Spinal cord (tissue), 10 donors: ENCODE results near the gene PADI2. TPM values are rescaled to one million over a fixed set of nuclear protein-coding genes. Genes with fewer than 3 reads are reported as not detected.

Experiments
- DNase-seq, 6 donors: peaks; one replicate each; pipeline versions ENCODE4 v3.0.0 to v3.0.0-alpha.2; 2013 to 2015; ENCODE audit warnings: low spot score in 6 of 6, low read depth in 4 of 6
- H3K27ac ChIP-seq: one replicate; pipeline ENCODE4 v1.5.1; 2013; ENCODE audit warnings: low read depth, low read length, control low read depth
- H3K27me3 ChIP-seq: one replicate; pipeline ENCODE4 v1.6.1; 2013; ENCODE audit warnings: low read length; ENCODE audit not compliant: control insufficient read depth, insufficient read depth
- H3K36me3 ChIP-seq: one replicate; pipeline ENCODE4 v1.6.1; 2013; ENCODE audit warnings: low read length; ENCODE audit not compliant: control insufficient read depth, insufficient read depth
- H3K4me1 ChIP-seq: one replicate; pipeline ENCODE4 v1.6.1; 2013; ENCODE audit warnings: low read length; ENCODE audit not compliant: control insufficient read depth, insufficient read depth
- H3K4me3 ChIP-seq: one replicate; pipeline ENCODE4 v1.5.1; 2013; ENCODE audit warnings: low read depth, low read length, control low read depth
- H3K9me3 ChIP-seq: one replicate; pipeline ENCODE4 v1.6.1; 2013; ENCODE audit warnings: low read length; ENCODE audit not compliant: control insufficient read depth, insufficient read depth
- WGBS: methylation state at CpG from one replicate; pipeline ENCODE4 v1.1.5; 2013; ENCODE audit warnings: missing lambda C conversion rate; ENCODE audit not compliant: insufficient coverage; 5-methylcytosine and 5-hydroxymethylcytosine counted together
- polyA plus RNA-seq, 2 donors: library from polyadenylated mRNA; unstranded; fragments of 120-200 nt; gene quantifications; one replicate each; pipeline ENCODE4 v1.2.1, GENCODE V29; 2013; ENCODE audit not compliant: insufficient read length in 2 of 2
- total RNA-seq, 2 donors: library from RNA; depleted of rRNA in 1 of 2; stranded (reverse); fragments of 120-200 nt in 1 of 2; fragments of >200 nt in 1 of 2; gene quantifications; one replicate each; pipeline versions ENCODE4 v1.2.3 to v1.2.4, GENCODE V29; 2013 to 2014
- donor health status: healthy.

Gene PADI2
- total and polyA plus RNA-seq, 4 donors, result 8.7 to 32.6 (median 27.0) TPM

- no peak for DNase-seq
- Histone ChIP-seq H3K36me3 (peaks cover 31% of the 10 kb centered on the region), H3K27me3 (no peaks in the 10 kb centered on the region), H3K9me3 (no peaks in the 10 kb centered on the region), H3K4me3 (no peak overlapping the region), H3K4me1 (peaks cover 4% of the 10 kb centered on the region), H3K27ac (no peak overlapping the region)
- WGBS, result 78% methylated on average over 2 of the region's 5 CpGs
Measured at GRCh38 chr1:17043676-17044075, 75.6 kb downstream of the PADI2 start.

GRCh38 chr1:17040135-17040534 is 79.1 kb downstream of the PADI2 start:
- Histone ChIP-seq H3K4me1 (peaks cover 1% of the 10 kb centered on the region), H3K4me3 (no peak overlapping the region), H3K27me3 (no peaks in the 10 kb centered on the region), H3K9me3 (no peaks in the 10 kb centered on the region), H3K36me3 (peaks cover 36% of the 10 kb centered on the region), H3K27ac (no peak overlapping the region)
- WGBS, result no CpG with 5 or more reads among the region's 1 CpG
- no peak for DNase-seq

DNA sequence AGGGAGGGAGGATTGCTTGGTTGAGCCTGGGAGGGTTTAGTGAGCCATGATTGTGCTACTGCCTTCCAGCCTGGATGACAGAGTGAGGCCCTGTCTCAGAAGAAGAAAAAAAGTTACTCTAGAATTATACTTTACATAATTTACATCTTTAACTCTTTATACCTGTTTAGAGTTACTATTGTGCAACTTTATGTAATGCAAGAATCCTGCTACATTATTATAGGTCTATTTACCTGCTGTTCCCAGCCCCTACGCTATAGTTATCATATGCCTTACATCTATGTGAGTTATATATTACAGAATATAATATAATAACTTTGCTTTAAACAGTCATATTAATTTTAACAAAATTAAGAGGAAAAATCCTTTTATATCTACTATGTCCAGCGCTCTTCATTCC is 79.7 kb downstream of the PADI2 start:
- Histone ChIP-seq H3K4me3 (no peak overlapping the region), H3K27me3 (no peaks in the 10 kb centered on the region), H3K27ac (no peak overlapping the region), H3K9me3 (no peaks in the 10 kb centered on the region), H3K36me3 (peaks cover 34% of the 10 kb centered on the region), H3K4me1 (no peaks in the 10 kb centered on the region)
- DNase-seq, result no peak
- no CpG with 5 or more reads among the region's 2 CpGs for WGBS

- Histone ChIP-seq H3K36me3 (peaks cover 47% of the 10 kb centered on the region), H3K4me1 (no peaks in the 10 kb centered on the region), H3K27ac (no peak overlapping the region), H3K9me3 (no peaks in the 10 kb centered on the region), H3K27me3 (no peaks in the 10 kb centered on the region), H3K4me3 (no peak overlapping the region)
- WGBS, result 89% methylated on average over 3 of the region's 4 CpGs
- no peak for DNase-seq
Measured at GRCh38 chr1:17033481-17033880, 85.8 kb downstream of the PADI2 start.

GRCh38 chr1:17032741-17033140 is 86.5 kb downstream of the PADI2 start:
- H3K9me3 ChIP-seq, result no peaks in the 10 kb centered on the region
- WGBS, result 81% methylated on average over 2 of the region's 3 CpGs
- no peaks in the 10 kb centered on the region for H3K27me3 ChIP-seq
- H3K4me1 ChIP-seq, result no peaks in the 10 kb centered on the region
- no peak overlapping the region for H3K4me3 ChIP-seq
- H3K36me3 ChIP-seq, result peaks cover 49% of the 10 kb centered on the region
- DNase-seq, result peak in 2 of 6 donors; percentile 19 to 45
- H3K27ac ChIP-seq, result no peak overlapping the region

DNA sequence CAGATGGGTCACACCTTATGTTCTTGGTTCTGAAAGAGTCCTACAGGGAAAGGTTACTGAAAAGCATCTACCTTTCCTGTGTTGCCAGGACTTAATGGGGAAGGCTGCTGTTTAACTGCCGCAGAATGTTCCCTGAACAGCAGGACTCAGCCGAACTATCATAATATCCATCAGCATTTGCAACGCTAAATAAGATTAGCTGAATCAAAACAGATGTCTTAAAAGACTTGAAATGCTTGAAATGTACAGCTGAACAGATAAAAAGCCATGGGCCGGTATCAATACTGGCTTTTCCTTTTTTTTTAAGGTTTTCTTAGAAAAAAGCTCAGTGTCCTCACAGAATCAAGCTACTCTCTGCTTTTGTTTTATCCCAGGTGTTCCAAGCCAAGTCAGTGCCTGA is 87.8 kb downstream of the PADI2 start:
- 60% methylated on average over 1 of the region's 4 CpGs for WGBS
- no peak overlapping the region for H3K27ac ChIP-seq
- DNase-seq, result peak in 2 of 6 donors; percentile 47 to 88
- no peaks in the 10 kb centered on the region for H3K4me1 ChIP-seq
- no peaks in the 10 kb centered on the region for H3K9me3 ChIP-seq
- peaks cover 52% of the 10 kb centered on the region for H3K36me3 ChIP-seq
- no peak overlapping the region for H3K4me3 ChIP-seq
- no peaks in the 10 kb centered on the region for H3K27me3 ChIP-seq

DNA sequence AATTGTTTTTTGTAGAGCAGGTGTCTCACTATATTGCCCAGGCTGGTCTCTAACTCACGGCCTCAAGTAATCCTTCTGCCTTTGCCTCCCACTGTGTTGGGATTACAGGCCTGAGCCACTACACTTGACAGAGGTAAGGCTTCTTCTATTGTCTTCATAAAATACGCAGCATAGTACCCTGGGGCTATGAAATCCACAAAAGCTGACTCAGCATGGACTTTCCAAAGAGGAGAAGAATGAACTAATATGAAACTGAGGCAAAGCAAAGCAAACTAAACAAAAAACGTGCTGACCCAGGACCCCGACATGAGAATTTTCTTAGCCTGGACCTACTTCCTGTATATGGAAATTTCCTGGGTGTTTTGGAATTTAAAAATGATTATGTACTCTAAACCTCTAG is 89.0 kb downstream of the PADI2 start:
- WGBS, result 79% methylated on average over 2 of the region's 4 CpGs
- Histone ChIP-seq H3K27me3 (no peaks in the 10 kb centered on the region), H3K27ac (no peak overlapping the region), H3K9me3 (no peaks in the 10 kb centered on the region), H3K4me3 (no peak overlapping the region), H3K36me3 (peaks cover 58% of the 10 kb centered on the region), H3K4me1 (no peaks in the 10 kb centered on the region)
- DNase-seq, result no peak

GRCh38 chr1:17028662-17029188 is 90.5 kb downstream of the PADI2 start:
- H3K27me3 ChIP-seq, result no peaks in the 10 kb centered on the region
- no peak for DNase-seq
- H3K4me1 ChIP-seq, result no peaks in the 10 kb centered on the region
- 91% methylated on average over 3 of the region's 5 CpGs for WGBS
- no peaks in the 10 kb centered on the region for H3K9me3 ChIP-seq
- no peak overlapping the region for H3K4me3 ChIP-seq
- no peak overlapping the region for H3K27ac ChIP-seq
- peaks cover 60% of the 10 kb centered on the region for H3K36me3 ChIP-seq

- Histone ChIP-seq H3K4me1 (no peaks in the 10 kb centered on the region), H3K27ac (no peak overlapping the region), H3K27me3 (no peaks in the 10 kb centered on the region), H3K36me3 (peaks cover 62% of the 10 kb centered on the region), H3K9me3 (no peaks in the 10 kb centered on the region), H3K4me3 (no peak overlapping the region)
- no CpG with 5 or more reads among the region's 2 CpGs for WGBS
- DNase-seq, result peak in 1 of 6 donors; percentile 5
Measured at GRCh38 chr1:17027900-17028299, 91.4 kb downstream of the PADI2 start.

- no peak for DNase-seq
- WGBS, result 80% methylated on average over 4 of the region's 5 CpGs
- Histone ChIP-seq H3K36me3 (peaks cover 62% of the 10 kb centered on the region), H3K27ac (no peak overlapping the region), H3K4me1 (no peaks in the 10 kb centered on the region), H3K4me3 (no peak overlapping the region), H3K27me3 (no peaks in the 10 kb centered on the region), H3K9me3 (no peaks in the 10 kb centered on the region)
Measured at GRCh38 chr1:17027403-17027802, 91.8 kb downstream of the PADI2 start.
